Ishikawa (cell line): Measurements from ENCODE around the gene KLHDC4.

Experiments used
- CEBPB ChIP-seq: IDR thresholded peaks from 2 replicates; pipeline ENCODE4 v1.6.1; 2012
- CREB1 ChIP-seq: IDR thresholded peaks from 2 replicates; pipeline ENCODE4 v1.6.1; 2012; ENCODE audit warnings: low read depth
- EGR1 ChIP-seq: IDR thresholded peaks from 2 replicates; pipeline ENCODE4 v1.6.1; 2012
- EP300 ChIP-seq: IDR thresholded peaks from 2 replicates; pipeline ENCODE4 v1.6.1; 2012; ENCODE audit warnings: borderline replicate concordance
- FOXM1 ChIP-seq: IDR thresholded peaks from 2 replicates; pipeline ENCODE4 v1.6.1; 2012; ENCODE audit warnings: low read depth, borderline replicate concordance
- MAX ChIP-seq: IDR thresholded peaks from 2 replicates; pipeline ENCODE4 v1.6.1; 2012
- NFIC ChIP-seq: IDR thresholded peaks from 2 replicates; pipeline ENCODE4 v1.6.1; 2012
- RAD21 ChIP-seq: IDR thresholded peaks from 2 replicates; pipeline ENCODE4 v1.6.1; 2012; ENCODE audit warnings: low read depth
- REST ChIP-seq: IDR thresholded peaks from 2 replicates; pipeline ENCODE4 v1.6.1; 2012; ENCODE audit warnings: low read depth, mild to moderate bottlenecking
- TAF1 ChIP-seq: IDR thresholded peaks from 2 replicates; pipeline ENCODE4 v1.6.1; 2012; ENCODE audit warnings: low read depth, mild to moderate bottlenecking
- TCF12 ChIP-seq: IDR thresholded peaks from 2 replicates; pipeline ENCODE4 v1.6.1; 2012; ENCODE audit warnings: low read depth
- TEAD4 ChIP-seq: IDR thresholded peaks from 2 replicates; pipeline ENCODE4 v1.6.1; 2012
- USF1 ChIP-seq: IDR thresholded peaks from 2 replicates; pipeline ENCODE4 v1.6.1; 2012
- YY1 ChIP-seq: IDR thresholded peaks from 2 replicates; pipeline ENCODE4 v1.6.1; 2012; ENCODE audit warnings: low read depth
- ZBTB7A ChIP-seq: IDR thresholded peaks from 2 replicates; pipeline ENCODE4 v1.6.1; 2012; ENCODE audit warnings: low read depth

The KLHDC4 gene

GRCh38 chr16:87701505-87701921, 64.3 kb downstream of the KLHDC4 start:
- TF ChIP-seq ZBTB7A = no peak
- TF ChIP-seq MAX = no peak

- TF ChIP-seq EP300 = no peak
- TF ChIP-seq REST = no peak
- no peak for TF ChIP-seq FOXM1
- no peak for TF ChIP-seq NFIC
- no peak for TF ChIP-seq CEBPB
- no peak for TF ChIP-seq TEAD4
- TF ChIP-seq TCF12 = no peak
- no peak for TF ChIP-seq USF1
Observed at GRCh38 chr16:87701078-87701460, 64.7 kb downstream of the KLHDC4 start.

- TF ChIP-seq NFIC = no peak
- no peak for TF ChIP-seq CEBPB
- no peak for TF ChIP-seq EGR1
- TF ChIP-seq YY1 = no peak
- TF ChIP-seq FOXM1 = no peak
- no peak for TF ChIP-seq EP300
- TF ChIP-seq MAX = no peak
- TF ChIP-seq TCF12 = no peak
- no peak for TF ChIP-seq RAD21
- no peak for TF ChIP-seq USF1
- TF ChIP-seq ZBTB7A = no peak
- TF ChIP-seq TAF1 = no peak
- no peak for TF ChIP-seq CREB1
- TF ChIP-seq TEAD4 = no peak
- no peak for TF ChIP-seq REST
Observed at GRCh38 chr16:87700406-87701077, 65.2 kb downstream of the KLHDC4 start.

GRCh38 chr16:87698676-87699199, 67.0 kb downstream of the KLHDC4 start:
- TF ChIP-seq YY1 (no peak), EP300 (no peak)

GRCh38 chr16:87698241-87698640, 67.5 kb downstream of the KLHDC4 start:
- TF ChIP-seq CEBPB (no peak), YY1 (no peak), USF1 (no peak), TAF1 (no peak), NFIC (no peak), RAD21 (no peak), FOXM1 (no peak), TCF12 (no peak), MAX (no peak), EP300 (no peak), EGR1 (no peak), CREB1 (no peak), TEAD4 (no peak), REST (no peak)
